Spinal cord (tissue), 10 donors: Measurements from ENCODE around the gene ERC2. TPM values are rescaled to one million over a fixed set of nuclear protein-coding genes. Genes with fewer than 3 reads are reported as not detected.

Source experiments
- DNase-seq, 6 donors: peaks; one replicate each; pipeline versions ENCODE4 v3.0.0 to v3.0.0-alpha.2; 2013 to 2015; ENCODE audit warnings: low spot score in 6 of 6, low read depth in 4 of 6
- H3K27ac ChIP-seq: one replicate; pipeline ENCODE4 v1.5.1; 2013; ENCODE audit warnings: low read depth, low read length, control low read depth
- H3K27me3 ChIP-seq: one replicate; pipeline ENCODE4 v1.6.1; 2013; ENCODE audit warnings: low read length; ENCODE audit not compliant: control insufficient read depth, insufficient read depth
- H3K36me3 ChIP-seq: one replicate; pipeline ENCODE4 v1.6.1; 2013; ENCODE audit warnings: low read length; ENCODE audit not compliant: control insufficient read depth, insufficient read depth
- H3K4me1 ChIP-seq: one replicate; pipeline ENCODE4 v1.6.1; 2013; ENCODE audit warnings: low read length; ENCODE audit not compliant: control insufficient read depth, insufficient read depth
- H3K4me3 ChIP-seq: one replicate; pipeline ENCODE4 v1.5.1; 2013; ENCODE audit warnings: low read depth, low read length, control low read depth
- H3K9me3 ChIP-seq: one replicate; pipeline ENCODE4 v1.6.1; 2013; ENCODE audit warnings: low read length; ENCODE audit not compliant: control insufficient read depth, insufficient read depth
- WGBS: methylation state at CpG from one replicate; pipeline ENCODE4 v1.1.5; 2013; ENCODE audit warnings: missing lambda C conversion rate; ENCODE audit not compliant: insufficient coverage; 5-methylcytosine and 5-hydroxymethylcytosine counted together
- polyA plus RNA-seq, 2 donors: library from polyadenylated mRNA; unstranded; fragments of 120-200 nt; gene quantifications; one replicate each; pipeline ENCODE4 v1.2.1, GENCODE V29; 2013; ENCODE audit not compliant: insufficient read length in 2 of 2
- total RNA-seq, 2 donors: library from RNA; depleted of rRNA in 1 of 2; stranded (reverse); fragments of 120-200 nt in 1 of 2; fragments of >200 nt in 1 of 2; gene quantifications; one replicate each; pipeline versions ENCODE4 v1.2.3 to v1.2.4, GENCODE V29; 2013 to 2014
- donor health status: healthy.

ERC2 gene
- total and polyA plus RNA-seq, 4 donors: 24.0 to 51.3 (median 29.7) TPM

- H3K27ac ChIP-seq: no peak overlapping the region
- no peak overlapping the region for H3K4me3 ChIP-seq
- H3K9me3 ChIP-seq: no peaks in the 10 kb centered on the region
- no peak for DNase-seq
- H3K4me1 ChIP-seq: peaks cover 6% of the 10 kb centered on the region
- no peaks in the 10 kb centered on the region for H3K36me3 ChIP-seq
- WGBS: 82% methylated on average over 2 of the region's 3 CpGs
- H3K27me3 ChIP-seq: no peaks in the 10 kb centered on the region
Observed at GRCh38 chr3:55571216-55571813, 897.0 kb downstream of the ERC2 start.

- H3K4me3 ChIP-seq: no peak overlapping the region
- WGBS: 98% methylated on average over 5 of the region's 9 CpGs
Observed at GRCh38 chr3:55570271-55570711, 898.0 kb downstream of the ERC2 start.

GRCh38 chr3:55569033-55569599, 899.2 kb downstream of the ERC2 start:
- Histone ChIP-seq H3K36me3 (no peaks in the 10 kb centered on the region), H3K9me3 (no peaks in the 10 kb centered on the region), H3K27ac (no peak overlapping the region), H3K27me3 (no peaks in the 10 kb centered on the region), H3K4me3 (no peak overlapping the region), H3K4me1 (peaks cover 6% of the 10 kb centered on the region)
- peak in 1 of 6 donors; percentile 84 for DNase-seq
- 95% methylated on average over 3 of the region's 10 CpGs for WGBS

More at GRCh38 chr3:55570271-55570711, 898.0 kb downstream of the ERC2 start:
- Histone ChIP-seq H3K27me3 (no peaks in the 10 kb centered on the region), H3K27ac (no peak overlapping the region), H3K9me3 (no peaks in the 10 kb centered on the region), H3K36me3 (no peaks in the 10 kb centered on the region), H3K4me1 (peaks cover 6% of the 10 kb centered on the region)
- DNase-seq: no peak

GRCh38 chr3:55567615-55568014, 900.7 kb downstream of the ERC2 start:
- Histone ChIP-seq H3K27ac (no peak overlapping the region), H3K36me3 (no peaks in the 10 kb centered on the region), H3K27me3 (no peaks in the 10 kb centered on the region), H3K9me3 (no peaks in the 10 kb centered on the region), H3K4me3 (no peak overlapping the region), H3K4me1 (peaks cover 6% of the 10 kb centered on the region)
- DNase-seq: no peak
- 90% methylated on average over 1 of the region's 3 CpGs for WGBS

- H3K4me1 ChIP-seq: peaks cover 4% of the 10 kb centered on the region
- no peaks in the 10 kb centered on the region for H3K9me3 ChIP-seq
- no peak overlapping the region for H3K4me3 ChIP-seq
- no peak overlapping the region for H3K27ac ChIP-seq
- H3K36me3 ChIP-seq: no peaks in the 10 kb centered on the region
- DNase-seq: no peak
- H3K27me3 ChIP-seq: no peaks in the 10 kb centered on the region
- 95% methylated on average over 1 of the region's 1 CpG for WGBS
Observed at GRCh38 chr3:55567121-55567520, 901.1 kb downstream of the ERC2 start.

- Histone ChIP-seq H3K27me3 (no peaks in the 10 kb centered on the region), H3K4me1 (no peaks in the 10 kb centered on the region), H3K36me3 (no peaks in the 10 kb centered on the region), H3K9me3 (no peaks in the 10 kb centered on the region), H3K4me3 (no peak overlapping the region), H3K27ac (no peak overlapping the region)
- peak in 1 of 6 donors; percentile 55 for DNase-seq
- WGBS: 85% methylated on average over 3 of the region's 3 CpGs
Observed at GRCh38 chr3:55565521-55565920, 902.7 kb downstream of the ERC2 start.

- no peaks in the 10 kb centered on the region for H3K9me3 ChIP-seq
- no peak overlapping the region for H3K4me3 ChIP-seq
- peak in 1 of 6 donors; percentile 36 for DNase-seq
- H3K36me3 ChIP-seq: no peaks in the 10 kb centered on the region
- H3K27ac ChIP-seq: no peak overlapping the region
- 74% methylated on average over 3 of the region's 6 CpGs for WGBS
- H3K27me3 ChIP-seq: no peaks in the 10 kb centered on the region
- no peaks in the 10 kb centered on the region for H3K4me1 ChIP-seq
Observed at GRCh38 chr3:55564726-55565125, 903.5 kb downstream of the ERC2 start.

GRCh38 chr3:55562700-55563099, 905.6 kb downstream of the ERC2 start:
- no peaks in the 10 kb centered on the region for H3K27me3 ChIP-seq
- no peak for DNase-seq
- WGBS: no CpG with 5 or more reads among the region's 1 CpG

GRCh38 chr3:55559500-55560423, 908.5 kb downstream of the ERC2 start:
- WGBS: 88% methylated on average over 6 of the region's 7 CpGs
- DNase-seq: peak in 1 of 6 donors; percentile 22
- Histone ChIP-seq H3K9me3 (no peaks in the 10 kb centered on the region), H3K4me3 (no peak overlapping the region), H3K36me3 (no peaks in the 10 kb centered on the region), H3K27ac (no peak overlapping the region), H3K4me1 (peaks cover 21% of the 10 kb centered on the region), H3K27me3 (no peaks in the 10 kb centered on the region)

More at GRCh38 chr3:55562700-55563099, 905.6 kb downstream of the ERC2 start:
- Histone ChIP-seq H3K4me1 (no peaks in the 10 kb centered on the region), H3K27ac (no peak overlapping the region), H3K36me3 (no peaks in the 10 kb centered on the region), H3K4me3 (no peak overlapping the region), H3K9me3 (no peaks in the 10 kb centered on the region)
